Prostate gland (tissue), 2 donors: ENCODE results near the gene ARHGEF28. TPM values are rescaled to one million over a fixed set of nuclear protein-coding genes. Genes with fewer than 3 reads are reported as not detected.

Experiments
- DNase-seq: peaks from one replicate; pipeline ENCODE4 v3.0.0-alpha.2; 2019; ENCODE audit warnings: low spot score
- H3K27ac ChIP-seq, 2 donors: fragments of 200-600 bp; sonication (generic); 2 replicates each; pipeline ENCODE4 v1.5.1; 2017 to 2019
- H3K27me3 ChIP-seq: fragments of 200-600 bp; sonication (generic); replicated peaks from 2 replicates; pipeline ENCODE4 v1.5.1; 2019; ENCODE audit not compliant: insufficient read depth
- H3K36me3 ChIP-seq, 2 donors: fragments of 200-600 bp; sonication (generic); 1 replicate in 1 of 2; 2 replicates in 1 of 2; pipeline versions ENCODE4 v1.5.1 to v1.8.1; 2017 to 2019
- H3K4me1 ChIP-seq: fragments of 200-600 bp; sonication (generic); replicated peaks from 2 replicates; pipeline ENCODE4 v1.5.1; 2019
- H3K4me3 ChIP-seq, 2 donors: fragments of 200-600 bp; sonication (generic); 2 replicates each; pipeline ENCODE4 v1.5.1; 2017 to 2019
- H3K9me3 ChIP-seq: fragments of 200-600 bp; sonication (generic); 2 replicates; pipeline ENCODE4 v1.5.1; 2017
- POLR2A ChIP-seq: fragments of 450-650 bp; IDR thresholded peaks from one replicate; pipeline ENCODE4 v1.6.1; 2016; ENCODE audit warnings: antibody characterized with exemption, mild to moderate bottlenecking
- POLR2AphosphoS5 ChIP-seq: sonication (generic); formaldehyde crosslinking; IDR thresholded peaks from one replicate; pipeline ENCODE4 v1.6.1; 2017; ENCODE audit warnings: antibody characterized with exemption
- WGBS: methylation state at CpG from one replicate; pipeline ENCODE4 v1.1.5; 2018; 5-methylcytosine and 5-hydroxymethylcytosine counted together
- intact Hi-C: fragments of 100-400 bp; cut with DNase I; formaldehyde crosslinking; loops from one replicate; pipeline ENCODE4 v1.14.2; 2022
- total RNA-seq, 2 donors: library from RNA; depleted of rRNA; stranded (reverse); fragments of >200 nt; gene quantifications; one replicate each; pipeline ENCODE4 v1.1.0, GENCODE V29; 2016
- TF ChIP-seq, protein P1 (sequence below), 4 experiments: fragments of 200-600 bp in 2 of 4; fragments of 450-650 bp in 2 of 4; sonication (generic) in 2 of 4; IDR thresholded peaks; 1 replicate in 3 of 4; 2 replicates in 1 of 4; pipeline ENCODE4 v1.5.1; 2016 to 2019; ENCODE audit warnings: antibody characterized with exemption in 4 of 4, mild to moderate bottlenecking in 2 of 4, moderate library complexity in 2 of 4

ARHGEF28 gene
- total RNA-seq, 2 donors from 2014 or later: 18.9 to 28.3 TPM

DNA sequence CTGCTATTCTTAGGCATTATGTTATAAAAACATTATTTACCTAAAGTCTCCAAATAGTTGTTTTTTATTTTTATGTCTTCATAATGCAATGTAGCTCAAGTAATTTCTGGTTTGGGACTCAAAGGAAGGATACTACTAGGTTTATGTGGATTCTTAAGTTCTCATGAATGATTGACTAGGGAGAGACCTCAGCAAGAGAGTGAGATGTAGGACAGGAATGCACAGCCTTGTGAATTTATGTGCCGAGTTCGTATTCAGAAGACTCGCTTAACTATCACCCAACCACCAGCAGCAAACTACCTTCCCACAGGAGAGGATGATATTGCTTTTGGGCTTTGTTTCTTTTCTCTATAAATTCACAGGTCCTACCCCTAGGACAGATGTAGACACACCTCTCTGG, 282.9 kb downstream of the ARHGEF28 start:
- DNase-seq: no peak
- 96% methylated on average over 3 of the region's 3 CpGs for WGBS
- Histone ChIP-seq H3K9me3 (no peaks in the 10 kb centered on the region), H3K4me1 (no peaks in the 10 kb centered on the region), H3K4me3 (no peak overlapping the region), H3K27me3 (no peaks in the 10 kb centered on the region), H3K27ac (no peak overlapping the region), H3K36me3 (no peaks in the 10 kb centered on the region)
- intact Hi-C loops: no loop called here
- TF ChIP-seq, protein P1, sequence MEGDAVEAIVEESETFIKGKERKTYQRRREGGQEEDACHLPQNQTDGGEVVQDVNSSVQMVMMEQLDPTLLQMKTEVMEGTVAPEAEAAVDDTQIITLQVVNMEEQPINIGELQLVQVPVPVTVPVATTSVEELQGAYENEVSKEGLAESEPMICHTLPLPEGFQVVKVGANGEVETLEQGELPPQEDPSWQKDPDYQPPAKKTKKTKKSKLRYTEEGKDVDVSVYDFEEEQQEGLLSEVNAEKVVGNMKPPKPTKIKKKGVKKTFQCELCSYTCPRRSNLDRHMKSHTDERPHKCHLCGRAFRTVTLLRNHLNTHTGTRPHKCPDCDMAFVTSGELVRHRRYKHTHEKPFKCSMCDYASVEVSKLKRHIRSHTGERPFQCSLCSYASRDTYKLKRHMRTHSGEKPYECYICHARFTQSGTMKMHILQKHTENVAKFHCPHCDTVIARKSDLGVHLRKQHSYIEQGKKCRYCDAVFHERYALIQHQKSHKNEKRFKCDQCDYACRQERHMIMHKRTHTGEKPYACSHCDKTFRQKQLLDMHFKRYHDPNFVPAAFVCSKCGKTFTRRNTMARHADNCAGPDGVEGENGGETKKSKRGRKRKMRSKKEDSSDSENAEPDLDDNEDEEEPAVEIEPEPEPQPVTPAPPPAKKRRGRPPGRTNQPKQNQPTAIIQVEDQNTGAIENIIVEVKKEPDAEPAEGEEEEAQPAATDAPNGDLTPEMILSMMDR (IDR thresholded peaks at IDR 0.05): no peak
- no peak for TF ChIP-seq POLR2A
- no peak for TF ChIP-seq POLR2AphosphoS5

DNA sequence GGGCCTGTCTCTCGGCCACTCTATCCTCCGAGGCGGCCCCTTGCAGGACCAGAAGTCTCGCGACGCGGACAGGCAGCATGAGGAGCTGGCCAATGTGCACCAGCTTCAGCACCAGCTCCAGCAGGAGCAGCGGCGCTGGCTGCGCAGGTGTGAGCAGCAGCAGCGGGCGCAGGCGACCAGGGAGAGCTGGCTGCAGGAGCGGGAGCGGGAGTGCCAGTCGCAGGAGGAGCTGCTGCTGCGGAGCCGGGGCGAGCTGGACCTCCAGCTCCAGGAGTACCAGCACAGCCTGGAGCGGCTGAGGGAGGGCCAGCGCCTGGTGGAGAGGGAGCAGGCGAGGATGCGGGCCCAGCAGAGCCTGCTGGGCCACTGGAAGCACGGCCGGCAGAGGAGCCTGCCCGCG, 283.5 kb downstream of the ARHGEF28 start:
- WGBS: 96% methylated on average over 27 of the region's 27 CpGs
- Histone ChIP-seq H3K27me3 (no peaks in the 10 kb centered on the region), H3K36me3 (no peaks in the 10 kb centered on the region), H3K4me1 (no peaks in the 10 kb centered on the region), H3K4me3 (no peak overlapping the region), H3K27ac (no peak overlapping the region), H3K9me3 (no peaks in the 10 kb centered on the region)
- intact Hi-C loops: no loop called here
- TF ChIP-seq POLR2AphosphoS5 (no peak), POLR2A (no peak)
- TF ChIP-seq, protein P1 (IDR thresholded peaks at IDR 0.05): no peak
- no peak for DNase-seq

DNA sequence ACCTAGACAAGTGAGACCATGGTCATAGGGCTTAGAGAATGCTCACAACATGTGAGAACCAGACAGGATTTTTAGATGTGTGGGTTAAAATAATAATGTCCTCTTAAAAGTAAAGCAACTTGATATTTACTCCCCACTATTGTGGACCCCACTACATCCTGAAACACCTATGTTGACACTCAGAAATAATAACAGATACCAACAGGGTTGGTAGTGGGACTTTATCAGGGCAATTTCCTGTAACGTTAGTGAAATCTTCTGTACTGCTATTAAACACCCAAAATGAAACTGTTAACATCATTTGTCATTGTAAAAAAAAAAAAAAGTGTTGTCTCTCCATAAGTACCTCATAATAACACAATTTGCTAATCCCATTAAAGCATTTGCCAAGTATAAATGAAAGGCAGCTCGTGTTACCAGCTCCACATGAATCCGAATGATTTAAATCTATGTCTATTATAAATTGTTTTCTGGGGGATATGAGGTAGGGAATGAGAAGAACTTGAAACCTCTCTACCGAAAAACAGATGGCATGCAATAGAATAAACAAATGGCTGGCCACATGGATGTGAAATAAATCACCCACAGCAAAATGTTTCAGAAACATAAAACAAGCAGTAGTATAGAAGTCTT, 285.9 kb downstream of the ARHGEF28 start:
- no peak for DNase-seq
- 23% methylated on average over 4 of the region's 4 CpGs for WGBS
- no peaks in the 10 kb centered on the region for H3K27me3 ChIP-seq
- no peaks in the 10 kb centered on the region for H3K9me3 ChIP-seq
- H3K27ac ChIP-seq: no peak overlapping the region
- H3K36me3 ChIP-seq: no peaks in the 10 kb centered on the region
- H3K4me1 ChIP-seq: no peaks in the 10 kb centered on the region
- no peak overlapping the region for H3K4me3 ChIP-seq
- intact Hi-C loops: no loop called here
- TF ChIP-seq POLR2A: no peak
- TF ChIP-seq, protein P1 (IDR thresholded peaks at IDR 0.05): no peak
- TF ChIP-seq POLR2AphosphoS5: no peak

DNA sequence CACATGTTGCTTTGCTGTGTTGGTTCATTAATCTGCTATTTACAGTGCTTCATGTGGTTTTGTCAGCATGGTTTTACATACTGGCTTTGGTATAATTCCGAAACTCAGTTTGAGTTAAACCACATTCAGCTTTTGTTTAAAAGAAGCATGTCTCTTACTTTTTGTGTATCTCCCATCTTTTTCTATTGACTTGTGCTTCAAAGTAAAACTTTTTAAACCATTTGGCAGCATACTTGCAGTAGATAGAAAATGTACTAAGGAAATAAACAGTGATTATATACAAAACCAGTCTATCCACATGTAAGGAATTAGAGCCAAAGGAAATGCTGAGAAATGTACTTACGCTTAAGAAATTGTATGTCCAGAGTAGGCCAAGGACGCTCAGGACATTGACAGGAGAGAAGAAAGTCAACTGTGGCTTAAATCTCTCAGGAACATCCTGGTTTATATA, 286.9 kb downstream of the ARHGEF28 start:
- intact Hi-C loops: no loop called here
- peak overlapping the region in 1 of 2 donors; percentile 49 for H3K27ac ChIP-seq
- no peak overlapping the region for H3K4me3 ChIP-seq
- no peaks in the 10 kb centered on the region for H3K36me3 ChIP-seq
- H3K27me3 ChIP-seq: no peaks in the 10 kb centered on the region
- TF ChIP-seq, protein P1 (IDR thresholded peaks at IDR 0.05): no peak
- peak; percentile 57 for TF ChIP-seq POLR2AphosphoS5
- 49% methylated on average over 3 of the region's 3 CpGs for WGBS
- H3K9me3 ChIP-seq: no peaks in the 10 kb centered on the region
- H3K4me1 ChIP-seq: peaks cover 7% of the 10 kb centered on the region
- DNase-seq: no peak

DNA sequence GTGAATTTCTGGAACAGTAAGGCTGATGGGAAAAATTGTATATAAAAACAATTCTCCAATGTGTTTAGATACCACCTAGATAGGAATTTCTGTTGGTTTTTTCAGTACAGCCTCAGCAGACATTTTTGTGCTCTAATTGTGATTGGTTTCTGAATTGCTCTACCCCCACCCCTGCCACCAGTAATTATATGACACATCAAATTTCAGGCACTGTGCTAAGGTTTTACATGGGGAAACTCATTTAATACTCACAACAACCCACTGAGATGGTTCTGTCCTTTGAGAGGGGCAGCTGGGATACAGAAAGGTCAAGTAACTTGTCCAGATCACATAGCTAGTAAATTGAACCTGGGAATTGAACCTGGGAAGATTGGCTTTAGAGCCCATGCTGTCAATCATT, 288.0 kb downstream of the ARHGEF28 start:
- Histone ChIP-seq H3K4me3 (no peak overlapping the region), H3K27me3 (no peaks in the 10 kb centered on the region), H3K9me3 (no peaks in the 10 kb centered on the region), H3K27ac (no peak overlapping the region), H3K4me1 (peaks cover 7% of the 10 kb centered on the region), H3K36me3 (no peaks in the 10 kb centered on the region)
- intact Hi-C loops: no loop called here
- no peak for TF ChIP-seq POLR2A
- TF ChIP-seq POLR2AphosphoS5: no peak
- TF ChIP-seq, protein P1 (IDR thresholded peaks at IDR 0.05): no peak
- DNase-seq: no peak
